Measurements from ENCODE around the gene IL16. TPM values are rescaled to one million over a fixed set of nuclear protein-coding genes. Genes with fewer than 3 reads are reported as not detected.
"Not testable (repeated sequence)": the region's sequence is repeated elsewhere in the genome, so short reads cannot be mapped to it uniquely, and the experiment has no call there.

The IL16 gene
- total RNA-seq, 2 experiments from 2014 or later = 36.4 to 38.8 TPM

GRCh38 chr15:81327516-81327915 lies 130.8 kb downstream of the IL16 start:
- Mint-ChIP-seq H3K36me3 (ENCODE audit: low read depth) (no peaks in the 10 kb centered on the region), H3K27ac (no peak overlapping the region), H3K4me3 (no peak overlapping the region), H3K27me3 (ENCODE audit: low read depth) (no peaks in the 10 kb centered on the region), H3K9me3 (no peaks in the 10 kb centered on the region), H3K4me1 (ENCODE audit: low read depth) (peaks cover 41% of the 10 kb centered on the region)
- DNase-seq = no peak
- intact Hi-C loops (cut with micrococcal nuclease) = no loop called here
- CTCF ChIA-PET = interaction anchor here (0.6 to 6.1 kb wide), 6 partner anchors 9 to 729 kb away, joined by 3 to 32 read pairs (median 6); no protein-coding TSS in a partner anchor

GRCh38 chr15:81329446-81329845 lies 132.8 kb downstream of the IL16 start:
- Mint-ChIP-seq H3K27me3 (ENCODE audit: low read depth) (no peaks in the 10 kb centered on the region), H3K4me3 (no peak overlapping the region), H3K9me3 (no peaks in the 10 kb centered on the region), H3K36me3 (ENCODE audit: low read depth) (no peaks in the 10 kb centered on the region), H3K27ac (no peak overlapping the region), H3K4me1 (ENCODE audit: low read depth) (peaks cover 39% of the 10 kb centered on the region)
- no peak for DNase-seq
- CTCF ChIA-PET = interaction anchor here (1.7 to 6.1 kb wide), 2 partner anchors 55 to 62 kb away, joined by 4 to 32 read pairs; no protein-coding TSS in a partner anchor
- intact Hi-C loops (cut with micrococcal nuclease) = no loop called here

GRCh38 chr15:81330366-81331090 lies 133.8 kb downstream of the IL16 start:
- no peak overlapping the region for H3K27ac Mint-ChIP-seq
- no peaks in the 10 kb centered on the region for H3K9me3 Mint-ChIP-seq
- peak overlapping the region; percentile 46 for H3K4me3 Mint-ChIP-seq
- no peaks in the 10 kb centered on the region for H3K27me3 Mint-ChIP-seq (ENCODE audit: low read depth)
- no peak for DNase-seq
- intact Hi-C loops (cut with micrococcal nuclease) = loop anchor here (5.0 kb wide), 1 partner anchor 173 kb away; no protein-coding TSS in a partner anchor
- peaks cover 31% of the 10 kb centered on the region for H3K4me1 Mint-ChIP-seq (ENCODE audit: low read depth)
- CTCF ChIA-PET = interaction anchor here (1.3 to 6.1 kb wide), 4 partner anchors 55 to 80 kb away, joined by 3 to 32 read pairs (median 13); no protein-coding TSS in a partner anchor
- no peaks in the 10 kb centered on the region for H3K36me3 Mint-ChIP-seq (ENCODE audit: low read depth)

GRCh38 chr15:81331141-81331540 lies 134.5 kb downstream of the IL16 start:
- not testable (repeated sequence) for H3K9me3 Mint-ChIP-seq; H3K27ac Mint-ChIP-seq; H3K27me3 Mint-ChIP-seq (ENCODE audit: low read depth); H3K36me3 Mint-ChIP-seq (ENCODE audit: low read depth)
- Mint-ChIP-seq H3K4me3 (peak overlapping the region; percentile 46), H3K4me1 (ENCODE audit: low read depth) (peaks cover 29% of the 10 kb centered on the region)
- CTCF ChIA-PET = interaction anchor here (0.9 to 6.1 kb wide), 5 partner anchors 22 to 79 kb away, joined by 3 to 32 read pairs (median 7); no protein-coding TSS in a partner anchor
- DNase-seq = peak; percentile 19
- intact Hi-C loops (cut with micrococcal nuclease) = loop anchor here (5.0 kb wide), 1 partner anchor 174 kb away; no protein-coding TSS in a partner anchor

- H3K27ac Mint-ChIP-seq = no peak overlapping the region
- DNase-seq = no peak
- no peaks in the 10 kb centered on the region for H3K27me3 Mint-ChIP-seq (ENCODE audit: low read depth)
- CTCF ChIA-PET = interaction anchor here (0.9 to 6.1 kb wide), 6 partner anchors 22 to 78 kb away, joined by 3 to 32 read pairs (median 5); no protein-coding TSS in a partner anchor
- H3K4me3 Mint-ChIP-seq = no peak overlapping the region
- no peaks in the 10 kb centered on the region for H3K36me3 Mint-ChIP-seq (ENCODE audit: low read depth)
- H3K9me3 Mint-ChIP-seq = no peaks in the 10 kb centered on the region
- H3K4me1 Mint-ChIP-seq (ENCODE audit: low read depth) = peaks cover 29% of the 10 kb centered on the region
- intact Hi-C loops (cut with micrococcal nuclease) = loop anchor here (5.0 kb wide), 1 partner anchor 174 kb away; no protein-coding TSS in a partner anchor
These were observed 134.9 kb downstream of the IL16 start for GRCh38 chr15:81331600-81331999.

- CTCF ChIA-PET = interaction anchor here (1.0 to 6.1 kb wide), 6 partner anchors 23 to 66 kb away, joined by 3 to 32 read pairs (median 4); no protein-coding TSS in a partner anchor
- intact Hi-C loops (cut with micrococcal nuclease) = loop anchor here (5.0 kb wide), 1 partner anchor 175 kb away; no protein-coding TSS in a partner anchor
These were observed 135.6 kb downstream of the IL16 start for GRCh38 chr15:81332326-81332725.

GRCh38 chr15:81333363-81333762 lies 136.7 kb downstream of the IL16 start:
- no peak overlapping the region for H3K4me3 Mint-ChIP-seq
- intact Hi-C loops (cut with micrococcal nuclease) = loop anchor here (5.0 kb wide), 1 partner anchor 176 kb away; no protein-coding TSS in a partner anchor
- no peaks in the 10 kb centered on the region for H3K9me3 Mint-ChIP-seq
- H3K36me3 Mint-ChIP-seq (ENCODE audit: low read depth) = no peaks in the 10 kb centered on the region
- peaks cover 27% of the 10 kb centered on the region for H3K4me1 Mint-ChIP-seq (ENCODE audit: low read depth)
- H3K27ac Mint-ChIP-seq = no peak overlapping the region
- no peak for DNase-seq
- CTCF ChIA-PET = interaction anchor here (0.6 to 3.1 kb wide), 5 partner anchors 41 to 234 kb away, joined by 3 to 22 read pairs (median 4); no protein-coding TSS in a partner anchor
- H3K27me3 Mint-ChIP-seq (ENCODE audit: low read depth) = no peaks in the 10 kb centered on the region

More at GRCh38 chr15:81332326-81332725, 135.6 kb downstream of the IL16 start:
- DNase-seq = no peak
- H3K4me1 Mint-ChIP-seq (ENCODE audit: low read depth) = peaks cover 31% of the 10 kb centered on the region
- no peak overlapping the region for H3K27ac Mint-ChIP-seq
- no peaks in the 10 kb centered on the region for H3K36me3 Mint-ChIP-seq (ENCODE audit: low read depth)
- H3K27me3 Mint-ChIP-seq (ENCODE audit: low read depth) = no peaks in the 10 kb centered on the region
- H3K4me3 Mint-ChIP-seq = no peak overlapping the region
- no peaks in the 10 kb centered on the region for H3K9me3 Mint-ChIP-seq

GRCh38 chr15:81334768-81335435 lies 138.2 kb downstream of the IL16 start:
- Mint-ChIP-seq H3K4me3 (no peak overlapping the region), H3K4me1 (ENCODE audit: low read depth) (peaks cover 27% of the 10 kb centered on the region)
- intact Hi-C loops (cut with micrococcal nuclease) = loop anchor here (1.0 to 5.0 kb wide), 3 partner anchors 39 to 228 kb away; no protein-coding TSS in a partner anchor

GRCh38 chr15:81335631-81336030 lies 139.0 kb downstream of the IL16 start:
- Mint-ChIP-seq H3K4me1 (ENCODE audit: low read depth) (peaks cover 24% of the 10 kb centered on the region), H3K27me3 (ENCODE audit: low read depth) (no peaks in the 10 kb centered on the region), H3K27ac (no peak overlapping the region), H3K36me3 (ENCODE audit: low read depth) (no peaks in the 10 kb centered on the region), H3K9me3 (no peaks in the 10 kb centered on the region), H3K4me3 (no peak overlapping the region)
- intact Hi-C loops (cut with micrococcal nuclease) = loop anchor here (1.0 to 5.0 kb wide), 3 partner anchors 60 to 228 kb away; no protein-coding TSS in a partner anchor
- CTCF ChIA-PET = interaction anchor here (0.6 to 6.3 kb wide), 9 partner anchors 8 to 613 kb away, joined by 3 to 65 read pairs (median 5); no protein-coding TSS in a partner anchor
- no peak for DNase-seq

More at GRCh38 chr15:81334768-81335435, 138.2 kb downstream of the IL16 start:
- no peak for DNase-seq
- Mint-ChIP-seq H3K9me3 (no peaks in the 10 kb centered on the region), H3K27me3 (ENCODE audit: low read depth) (no peaks in the 10 kb centered on the region), H3K36me3 (ENCODE audit: low read depth) (no peaks in the 10 kb centered on the region), H3K27ac (no peak overlapping the region)
- CTCF ChIA-PET = interaction anchor here (1.0 to 6.3 kb wide), 8 partner anchors 9 to 344 kb away, joined by 3 to 65 read pairs (median 5); no protein-coding TSS in a partner anchor

GRCh38 chr15:81336568-81336967 lies 139.9 kb downstream of the IL16 start:
- H3K27ac Mint-ChIP-seq = no peak overlapping the region
- peaks cover 15% of the 10 kb centered on the region for H3K4me1 Mint-ChIP-seq (ENCODE audit: low read depth)
- no peaks in the 10 kb centered on the region for H3K27me3 Mint-ChIP-seq (ENCODE audit: low read depth)
- H3K36me3 Mint-ChIP-seq (ENCODE audit: low read depth) = peaks cover 2% of the 10 kb centered on the region
- DNase-seq = peak; percentile 69
- no peak overlapping the region for H3K4me3 Mint-ChIP-seq
- H3K9me3 Mint-ChIP-seq = no peaks in the 10 kb centered on the region
- CTCF ChIA-PET = interaction anchor here (0.5 to 6.3 kb wide), 9 partner anchors 9 to 115 kb away, joined by 3 to 65 read pairs (median 4); no protein-coding TSS in a partner anchor
- intact Hi-C loops (cut with micrococcal nuclease) = loop anchor here (1.0 to 5.0 kb wide), 3 partner anchors 61 to 229 kb away; no protein-coding TSS in a partner anchor

- no peak overlapping the region for H3K4me3 Mint-ChIP-seq
- intact Hi-C loops (cut with micrococcal nuclease) = loop anchor here (5.0 kb wide), 1 partner anchor 230 kb away; no protein-coding TSS in a partner anchor
- H3K4me1 Mint-ChIP-seq (ENCODE audit: low read depth) = peaks cover 12% of the 10 kb centered on the region
- peaks cover 2% of the 10 kb centered on the region for H3K36me3 Mint-ChIP-seq (ENCODE audit: low read depth)
- DNase-seq = no peak
- H3K27ac Mint-ChIP-seq = no peak overlapping the region
- H3K27me3 Mint-ChIP-seq (ENCODE audit: low read depth) = no peaks in the 10 kb centered on the region
- CTCF ChIA-PET = interaction anchor here (0.5 to 6.3 kb wide), 9 partner anchors 10 to 115 kb away, joined by 3 to 65 read pairs (median 4); no protein-coding TSS in a partner anchor
- H3K9me3 Mint-ChIP-seq = no peaks in the 10 kb centered on the region
These were observed 140.6 kb downstream of the IL16 start for GRCh38 chr15:81337241-81337640.
